Duodenal mucosa (tissue), 2 donors: ENCODE measurements around the gene FAM151B.
"Not testable (repeated sequence)": the region's sequence is repeated elsewhere in the genome, so short reads cannot be mapped to it uniquely, and the experiment has no call there.

Experiments
- H3K27ac ChIP-seq: one replicate; pipeline ENCODE4 v1.7.0; 2013; ENCODE audit warnings: low read depth, low read length
- H3K27me3 ChIP-seq, 2 donors: one replicate each; pipeline ENCODE4 v1.7.0; 2013; ENCODE audit warnings: low read length in 2 of 2, control low read depth in 1 of 2; ENCODE audit not compliant: insufficient read depth in 2 of 2, control insufficient read depth in 1 of 2
- H3K36me3 ChIP-seq, 2 donors: one replicate each; pipeline ENCODE4 v1.7.0; 2013; ENCODE audit warnings: low read length in 2 of 2, control low read depth in 1 of 2; ENCODE audit not compliant: insufficient read depth in 2 of 2, control insufficient read depth in 1 of 2
- H3K4me1 ChIP-seq, 2 donors: one replicate each; pipeline ENCODE4 v1.7.0; 2013; ENCODE audit warnings: low read length in 2 of 2, control low read depth in 1 of 2; ENCODE audit not compliant: insufficient read depth in 2 of 2, control insufficient read depth in 1 of 2
- H3K4me3 ChIP-seq, 2 donors: one replicate each; pipeline ENCODE4 v1.7.0; 2013; ENCODE audit warnings: low read length in 2 of 2, low read depth in 1 of 2
- H3K9ac ChIP-seq, 2 donors: one replicate each; pipeline ENCODE4 v1.7.0; 2013; ENCODE audit warnings: low read length in 2 of 2, low read depth in 1 of 2
- H3K9me3 ChIP-seq, 2 donors: one replicate each; pipeline ENCODE4 v1.7.0; 2013; ENCODE audit warnings: low read length in 2 of 2, control low read depth in 1 of 2; ENCODE audit not compliant: control insufficient read depth in 1 of 2

Gene FAM151B

DNA sequence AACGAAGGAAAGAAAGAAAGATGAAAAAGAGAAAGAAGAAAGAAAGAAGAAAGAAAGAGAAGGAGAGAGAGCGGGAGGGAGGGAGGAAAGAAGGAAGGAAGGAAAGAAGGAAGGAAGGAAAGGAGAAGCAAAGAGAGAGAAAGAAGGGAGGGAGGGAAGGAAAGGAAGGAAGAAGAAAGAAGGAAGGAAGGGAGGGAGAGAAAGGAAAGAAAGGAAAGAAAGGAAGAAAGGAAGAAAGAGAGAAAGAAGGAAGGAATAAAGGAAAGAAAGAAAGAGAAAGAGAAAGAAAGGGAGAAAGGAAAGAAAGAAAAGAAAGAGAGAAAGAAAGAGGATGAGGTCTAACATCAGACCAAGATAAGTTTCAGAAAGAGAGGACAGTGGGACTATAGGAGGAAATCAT is 91.2 kb downstream of the FAM151B start:
- H3K27ac ChIP-seq = no peak overlapping the region
- no peaks in the 10 kb centered on the region for H3K4me1 ChIP-seq
- H3K9ac ChIP-seq = no peak overlapping the region
- peaks cover 0 to 2% of the 10 kb centered on the region in 2 donors for H3K27me3 ChIP-seq
- no peaks in the 10 kb centered on the region for H3K9me3 ChIP-seq
- H3K4me3 ChIP-seq = no peak overlapping the region
- H3K36me3 ChIP-seq = no peaks in the 10 kb centered on the region

DNA sequence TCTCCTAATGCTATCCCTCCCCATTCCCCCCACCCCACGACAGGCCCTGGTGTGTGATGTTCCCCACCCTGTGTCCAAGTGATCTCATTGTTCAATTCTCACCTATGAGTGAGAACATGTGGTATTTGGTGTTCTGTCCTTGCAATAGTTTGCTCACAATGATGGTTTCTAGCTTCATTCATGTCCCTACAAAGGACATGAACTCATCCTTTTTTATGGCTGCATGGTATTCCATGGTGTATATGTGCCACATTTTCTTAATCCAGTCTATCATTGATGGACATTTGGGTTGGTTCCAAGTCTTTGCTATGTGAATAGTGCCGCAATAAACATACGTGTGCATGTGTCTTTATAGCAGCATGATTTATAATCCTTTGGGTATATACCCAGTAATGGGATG is 92.4 kb downstream of the FAM151B start:
- not testable (repeated sequence) for H3K9me3 ChIP-seq, H3K9ac ChIP-seq, H3K27ac ChIP-seq, H3K4me1 ChIP-seq, H3K36me3 ChIP-seq, H3K27me3 ChIP-seq, H3K4me3 ChIP-seq

DNA sequence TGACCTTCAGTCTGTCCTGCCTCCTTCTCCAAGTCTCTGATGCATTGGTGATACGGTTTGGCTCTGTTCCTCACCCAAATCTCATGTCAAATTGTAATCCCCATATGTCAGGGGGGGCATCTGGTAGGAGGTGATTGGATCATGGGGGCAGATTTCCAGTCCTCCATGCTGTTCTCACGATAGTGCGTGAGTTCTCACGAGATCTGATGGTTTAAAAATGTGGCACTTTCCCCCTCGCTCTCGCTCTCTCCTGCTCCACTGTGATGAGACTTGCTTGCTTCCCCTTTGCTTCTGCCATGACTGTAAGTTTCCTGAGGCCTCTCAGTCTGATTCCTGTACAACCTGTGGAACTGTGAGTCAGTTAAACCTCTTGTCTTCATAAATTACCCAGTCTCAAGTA is 96.9 kb downstream of the FAM151B start:
- no peaks in the 10 kb centered on the region for H3K4me1 ChIP-seq
- H3K27ac ChIP-seq = no peak overlapping the region
- H3K9ac ChIP-seq = no peak overlapping the region
- H3K4me3 ChIP-seq = no peak overlapping the region
- H3K9me3 ChIP-seq = no peaks in the 10 kb centered on the region
- no peaks in the 10 kb centered on the region for H3K36me3 ChIP-seq
- H3K27me3 ChIP-seq = no peaks in the 10 kb centered on the region

DNA sequence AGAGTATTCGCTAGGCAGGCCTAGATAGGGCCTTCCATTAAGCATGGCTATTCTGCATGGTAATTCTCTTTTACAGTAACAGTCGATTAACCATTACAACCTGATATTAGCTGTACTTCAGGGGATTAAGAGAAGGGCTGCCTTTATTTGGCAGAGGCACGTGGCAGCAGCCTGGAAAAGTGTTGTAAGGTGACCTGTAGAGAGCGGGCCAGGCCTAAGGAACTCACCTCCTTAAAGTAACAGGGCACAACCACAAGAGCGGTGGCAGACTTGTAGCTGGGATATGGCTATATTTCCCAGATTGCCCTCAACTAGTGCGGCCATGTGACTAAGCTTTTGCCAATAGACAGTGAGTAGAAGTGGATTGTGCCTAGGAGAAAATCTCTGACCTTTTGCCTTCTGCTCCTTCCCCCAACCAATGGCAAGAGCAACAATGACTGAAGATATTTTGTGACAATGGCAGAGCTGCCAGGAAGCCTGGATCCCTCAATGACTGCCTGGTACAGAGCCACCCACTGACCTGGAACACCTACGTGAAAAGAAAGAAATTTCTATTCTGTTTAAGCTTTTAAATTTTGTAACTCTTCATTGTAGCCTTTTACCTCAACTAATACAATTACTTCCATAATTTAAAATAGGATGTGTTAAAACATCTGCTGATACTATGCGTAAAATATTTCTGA is 101.1 kb downstream of the FAM151B start:
- no peaks in the 10 kb centered on the region for H3K4me1 ChIP-seq
- H3K9me3 ChIP-seq = no peaks in the 10 kb centered on the region
- H3K36me3 ChIP-seq = no peaks in the 10 kb centered on the region
- no peaks in the 10 kb centered on the region for H3K27me3 ChIP-seq
- no peak overlapping the region for H3K27ac ChIP-seq
- no peak overlapping the region for H3K4me3 ChIP-seq
- H3K9ac ChIP-seq = no peak overlapping the region

DNA sequence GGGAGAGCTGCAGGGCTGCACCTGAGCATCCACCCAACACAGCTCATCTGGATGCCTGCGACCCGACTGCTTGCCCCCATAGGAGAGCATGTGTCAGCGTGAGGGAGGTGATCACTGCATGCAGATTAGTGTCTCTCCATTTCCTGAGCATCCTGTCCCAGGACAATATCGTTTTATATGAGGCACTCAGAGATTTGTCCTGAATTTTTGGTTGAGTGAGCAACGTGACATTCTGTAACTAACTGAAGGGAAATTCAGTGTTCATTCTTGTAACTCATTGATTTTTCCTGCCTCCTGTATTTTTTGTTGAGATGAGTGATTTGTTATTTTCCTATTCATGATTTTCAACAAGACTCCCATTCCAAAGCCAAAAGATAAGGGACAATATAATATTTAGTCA is 102.9 kb downstream of the FAM151B start:
- Histone ChIP-seq H3K36me3 (no peaks in the 10 kb centered on the region), H3K27ac (no peak overlapping the region), H3K4me1 (no peaks in the 10 kb centered on the region), H3K4me3 (no peak overlapping the region), H3K9me3 (no peaks in the 10 kb centered on the region), H3K27me3 (no peaks in the 10 kb centered on the region), H3K9ac (no peak overlapping the region)

DNA sequence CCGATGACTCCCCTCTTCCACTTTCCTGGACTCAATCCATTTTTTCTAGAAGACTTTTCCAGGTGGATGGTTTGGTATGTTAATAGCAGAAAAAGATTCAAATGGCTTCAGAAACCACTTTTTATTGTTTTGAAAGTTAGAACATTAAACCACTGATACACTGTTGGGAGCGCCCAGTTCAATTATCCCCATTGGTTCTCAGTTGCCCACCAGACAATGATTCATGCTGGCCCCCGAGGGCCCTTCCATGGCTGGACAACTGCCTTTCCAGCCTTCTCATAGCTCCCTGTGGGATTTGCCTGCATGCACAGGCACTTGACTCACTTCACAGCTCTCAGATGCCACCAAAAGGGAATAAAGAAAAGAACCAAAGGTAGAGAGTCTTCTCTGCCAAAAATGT is 103.5 kb downstream of the FAM151B start:
- no peaks in the 10 kb centered on the region for H3K9me3 ChIP-seq
- H3K27me3 ChIP-seq = no peaks in the 10 kb centered on the region
- H3K36me3 ChIP-seq = no peaks in the 10 kb centered on the region
- H3K27ac ChIP-seq = no peak overlapping the region
- H3K9ac ChIP-seq = no peak overlapping the region
- no peaks in the 10 kb centered on the region for H3K4me1 ChIP-seq
- H3K4me3 ChIP-seq = no peak overlapping the region

DNA sequence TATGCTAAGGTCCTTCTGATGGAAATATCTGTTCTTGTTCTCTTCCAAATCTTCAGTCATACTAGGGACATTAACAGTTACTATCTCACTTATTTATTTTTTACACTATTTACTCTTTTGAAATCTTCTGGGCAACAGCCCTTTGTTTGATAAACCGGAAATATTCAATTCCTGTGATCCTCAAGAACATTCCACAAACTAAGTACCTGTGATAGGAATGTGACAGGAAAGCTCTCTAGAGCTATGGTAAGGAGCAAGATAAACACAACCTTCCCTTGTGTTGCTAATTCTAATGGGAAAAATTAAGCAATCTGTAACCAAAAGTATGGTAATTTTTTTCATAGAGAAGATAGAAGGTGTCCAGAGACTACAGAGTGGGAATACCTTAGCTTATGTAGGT is 104.2 kb downstream of the FAM151B start:
- no peaks in the 10 kb centered on the region for H3K4me1 ChIP-seq
- no peak overlapping the region for H3K27ac ChIP-seq
- H3K27me3 ChIP-seq = no peaks in the 10 kb centered on the region

More for the DNA sequence above, 104.2 kb downstream of the FAM151B start:
- H3K9me3 ChIP-seq = no peaks in the 10 kb centered on the region
- no peak overlapping the region for H3K9ac ChIP-seq
- H3K36me3 ChIP-seq = no peaks in the 10 kb centered on the region
- no peak overlapping the region for H3K4me3 ChIP-seq
